NCI-H1092 (cell line): ENCODE results near the gene SBF1.

Experiments
- DNase-seq: peaks from one replicate; lab custom pipeline; 2025; lab: John Stamatoyannopoulos, UW

SBF1 gene

DNA sequence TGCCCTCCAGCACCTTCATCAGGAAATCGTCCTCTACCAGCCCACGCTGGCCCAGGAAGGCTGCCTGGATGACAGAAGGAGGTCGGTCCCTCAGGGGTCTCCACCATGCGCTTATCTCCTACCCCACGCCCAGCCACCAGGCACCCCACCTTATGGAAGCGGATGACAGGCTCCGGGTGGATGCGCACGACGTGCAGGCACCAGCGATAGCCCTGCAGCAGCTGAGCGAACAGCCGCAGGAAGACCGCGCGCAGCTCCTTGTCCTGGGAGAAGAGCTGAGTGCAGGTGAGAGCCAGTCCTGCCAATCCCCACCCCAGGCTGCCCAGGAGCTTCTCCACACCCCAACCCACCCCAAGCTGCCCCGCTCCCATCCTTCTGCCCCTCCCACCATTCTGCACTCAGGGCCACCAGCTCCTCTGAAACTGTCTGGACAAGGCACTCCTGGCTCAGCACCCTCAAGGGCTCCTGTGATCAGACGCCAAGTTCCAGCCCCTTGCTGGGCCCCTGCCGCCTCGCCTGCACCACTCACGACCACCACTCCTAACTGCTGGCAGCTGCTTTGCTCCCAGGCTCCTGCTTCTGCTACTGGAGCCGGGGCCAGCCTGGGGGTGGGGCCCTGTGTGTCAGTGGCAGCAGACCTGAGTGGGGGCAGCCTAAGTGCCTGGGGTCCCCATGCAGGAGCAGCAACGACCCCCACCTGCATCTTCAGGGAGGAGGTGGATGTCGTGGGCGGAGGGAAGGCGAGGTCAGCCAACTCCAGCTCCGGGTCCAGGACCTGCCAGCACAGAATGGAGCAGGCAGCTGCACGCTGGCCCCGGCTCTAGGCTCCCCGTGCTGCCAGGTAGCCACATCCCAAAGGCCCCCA lies 9.5 kb downstream of the SBF1 start:
- no peak for DNase-seq

DNA sequence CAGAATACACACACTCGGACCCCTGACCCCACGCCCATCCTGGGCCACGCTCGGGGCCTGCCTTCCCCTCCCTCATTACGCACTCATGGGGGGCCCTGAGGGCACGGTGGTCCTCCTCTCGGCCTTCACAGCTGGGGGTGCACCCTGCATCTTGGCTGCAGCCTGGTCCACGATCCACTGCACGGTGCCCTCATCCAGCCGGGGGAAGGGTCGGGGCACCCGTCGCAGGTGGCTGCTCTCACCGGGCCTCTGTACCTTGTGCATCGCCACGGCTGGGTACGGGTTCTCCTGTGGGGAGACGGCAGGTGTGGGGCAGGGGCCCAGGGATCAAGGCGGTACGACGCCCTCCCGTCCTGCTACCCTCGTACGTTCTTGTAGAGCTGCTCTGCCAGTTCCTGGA lies 10.4 kb downstream of the SBF1 start:
- no peak for DNase-seq

DNA sequence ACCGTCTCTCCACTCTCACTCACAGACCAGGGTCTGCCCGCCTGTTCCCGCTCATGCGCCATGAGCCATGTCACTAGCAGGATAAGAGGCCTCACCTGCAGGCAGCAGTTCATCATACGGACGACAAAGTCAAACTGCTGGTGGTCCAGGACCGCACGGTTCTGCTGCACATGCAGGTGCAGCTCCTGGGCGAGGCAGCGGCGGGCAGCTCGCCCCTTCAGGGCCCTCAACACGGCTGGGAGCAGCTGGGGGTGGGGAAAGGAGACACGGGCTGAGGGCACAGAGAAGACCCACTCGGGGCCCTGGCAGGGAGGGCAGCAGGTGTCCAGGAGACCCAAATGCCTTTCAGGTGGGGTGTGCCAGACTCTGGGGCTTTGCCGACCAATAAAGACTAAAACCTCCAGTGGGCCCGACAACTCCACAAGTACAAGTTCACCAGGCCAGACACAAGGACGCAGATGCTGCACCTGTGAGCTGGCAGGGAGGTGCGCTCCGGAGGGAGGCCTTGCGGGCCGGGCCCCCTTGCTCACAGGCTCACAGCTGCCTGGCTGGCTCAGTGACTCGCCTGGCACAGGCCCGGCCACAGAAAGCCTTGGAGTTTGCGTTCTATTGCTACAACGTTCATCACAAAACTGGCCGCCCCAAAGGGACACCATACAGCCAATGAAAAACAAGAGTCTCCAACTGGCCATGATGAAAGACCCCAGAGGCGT lies 11.5 kb downstream of the SBF1 start:
- no peak for DNase-seq

DNA sequence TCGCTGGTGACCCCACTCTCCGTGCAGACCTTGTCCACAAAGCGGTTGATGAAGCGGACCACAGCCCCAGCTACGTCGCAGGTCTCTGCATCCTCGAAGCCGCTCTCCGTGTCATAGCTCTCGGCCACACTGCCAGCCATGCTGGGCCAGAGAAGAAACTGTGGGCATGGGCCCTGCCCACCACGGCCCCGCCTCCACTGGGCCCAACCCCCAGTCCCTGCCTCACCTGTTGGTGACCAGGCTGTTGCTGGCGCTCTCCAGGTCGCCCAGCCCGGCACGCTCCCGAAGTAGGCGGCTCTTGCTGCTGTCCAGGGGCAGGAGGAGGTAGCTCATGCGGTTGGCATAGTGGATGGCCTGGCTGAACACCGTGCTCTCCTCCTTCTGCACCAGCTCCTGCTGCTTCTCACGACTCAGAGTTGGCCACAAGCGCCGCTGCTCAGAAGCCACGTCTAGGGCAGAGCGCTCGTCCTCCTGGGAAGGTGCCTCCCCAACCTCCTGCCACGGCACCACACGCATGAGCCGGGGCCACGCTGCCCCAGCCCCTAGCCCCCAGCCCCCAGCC lies 12.8 kb downstream of the SBF1 start:
- DNase-seq: no peak

DNA sequence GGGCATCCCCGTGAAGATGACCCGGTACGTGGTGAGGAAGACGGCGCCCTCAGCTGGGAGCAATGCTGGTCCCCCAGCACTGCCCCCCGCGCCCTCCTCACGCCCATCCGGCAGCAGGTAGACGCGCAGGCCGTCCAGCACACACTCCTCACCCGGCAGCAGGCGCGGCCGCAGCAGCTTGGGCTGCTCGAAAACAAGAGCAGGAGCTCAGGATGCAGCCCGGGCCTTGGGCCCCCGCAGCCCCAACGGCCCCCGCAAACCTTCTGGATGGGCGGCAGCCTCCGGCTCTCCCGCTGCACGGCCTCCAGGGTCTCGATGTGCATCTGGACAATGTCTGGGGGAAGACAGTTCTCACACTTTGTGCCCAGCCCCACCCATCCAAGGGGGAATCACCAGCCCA lies 13.3 kb downstream of the SBF1 start:
- DNase-seq: no peak

DNA sequence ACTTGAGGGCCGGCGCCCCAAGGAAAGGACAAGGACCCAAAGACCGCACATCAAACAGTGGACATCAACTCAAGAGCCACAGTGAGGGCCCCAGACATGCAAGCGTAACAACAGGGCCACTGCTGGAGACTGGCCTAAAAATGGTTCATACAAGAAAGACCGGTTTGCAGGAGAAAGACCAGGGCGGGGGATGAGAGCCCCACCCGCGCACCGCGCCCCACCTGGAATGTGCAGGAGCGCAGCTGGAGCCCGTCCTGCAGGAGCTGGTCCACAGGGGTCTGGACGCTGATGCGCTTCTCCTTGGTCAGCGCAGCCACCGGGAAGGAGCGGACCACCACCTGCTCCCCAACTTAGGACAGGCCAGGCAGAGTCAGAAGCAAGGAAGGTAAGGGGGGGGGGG lies 13.9 kb downstream of the SBF1 start:
- DNase-seq: no peak

DNA sequence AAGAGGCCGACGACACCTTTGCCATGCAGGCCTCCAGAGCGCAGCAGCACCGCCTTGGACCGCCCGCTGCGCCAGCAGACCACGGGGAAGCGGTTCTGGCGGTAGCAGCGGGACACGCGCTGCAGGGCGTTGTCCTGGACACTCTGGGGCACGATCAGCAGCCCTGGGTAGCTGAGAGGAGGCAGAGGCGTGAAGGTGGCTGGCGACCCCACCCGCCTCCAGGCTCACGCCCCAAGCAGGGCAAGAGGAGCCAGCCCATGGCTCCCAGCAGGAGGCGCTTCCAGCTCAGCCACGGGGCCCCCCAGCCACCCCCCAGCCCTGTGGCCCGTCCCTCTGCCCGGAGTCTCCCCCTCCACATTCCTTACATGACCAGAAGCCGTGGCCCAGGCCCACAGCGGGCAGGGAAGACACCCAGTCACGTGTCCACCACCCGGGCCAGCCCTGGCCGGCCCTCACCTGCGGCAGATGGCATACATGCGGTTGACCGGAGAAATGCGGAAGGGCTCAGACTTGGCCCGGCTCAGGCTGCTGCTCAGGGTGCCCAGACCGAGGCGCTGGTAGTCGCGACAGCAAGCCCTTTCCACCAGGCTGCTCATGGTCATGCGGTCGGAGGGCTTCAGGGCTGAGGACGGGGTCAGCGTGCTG lies 15.2 kb downstream of the SBF1 start:
- DNase-seq: no peak

DNA sequence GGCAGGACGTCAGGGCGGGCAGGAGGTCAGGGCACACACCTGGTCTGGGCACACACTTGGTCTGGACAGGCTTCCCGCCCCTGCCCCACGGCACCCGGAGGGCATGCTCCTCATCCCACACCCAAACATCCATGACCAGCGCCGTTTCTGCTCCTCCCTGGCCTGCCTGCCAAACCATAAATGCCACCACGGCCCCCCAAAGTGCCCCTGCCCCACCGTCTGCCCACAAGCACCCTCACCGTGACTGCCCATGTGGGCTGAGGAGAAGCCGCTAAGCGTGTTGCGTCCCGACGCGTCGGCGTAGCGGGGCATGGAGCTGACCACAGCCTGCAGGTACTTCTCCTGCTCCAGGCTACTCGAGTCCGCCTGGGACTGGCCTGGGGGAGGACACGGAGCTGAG lies 15.8 kb downstream of the SBF1 start:
- DNase-seq: no peak

DNA sequence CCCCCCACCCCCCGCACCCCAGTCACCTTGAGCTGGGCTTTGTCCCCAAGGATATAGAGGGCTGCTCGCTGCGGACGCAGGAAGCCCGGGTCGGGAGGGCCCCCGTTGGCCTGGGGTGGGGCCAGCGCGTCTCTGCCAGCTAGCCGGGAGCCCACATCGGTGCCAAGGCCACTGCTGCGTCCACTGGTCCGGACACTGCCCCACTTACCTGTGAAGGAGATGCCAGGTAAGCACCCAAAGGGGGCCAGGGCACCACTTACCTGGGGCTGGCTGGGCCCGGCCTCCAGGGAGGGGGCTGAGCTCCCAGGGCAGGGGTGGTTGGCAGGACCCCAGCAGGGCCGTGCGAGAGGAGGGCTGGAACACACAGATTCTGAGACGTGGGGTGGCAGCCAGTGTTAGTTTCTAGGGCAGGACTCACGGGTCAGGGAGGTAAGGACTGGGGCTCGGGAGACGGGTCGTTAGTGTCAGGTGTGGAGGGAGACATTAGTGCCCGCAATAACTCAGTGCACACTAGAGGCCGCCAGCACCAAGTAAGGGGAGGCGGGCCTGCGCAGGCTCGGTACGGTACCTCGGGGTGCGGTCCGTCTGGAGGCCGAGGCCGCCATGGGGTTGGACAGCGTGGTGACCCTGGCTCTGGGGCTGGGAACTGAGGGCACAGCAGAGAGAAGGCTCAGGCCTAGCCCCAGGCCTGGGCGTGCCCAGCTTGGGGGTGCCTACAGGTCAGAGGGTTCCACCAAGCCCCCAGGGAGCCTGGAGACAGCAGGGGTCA lies 18.2 kb downstream of the SBF1 start:
- DNase-seq: no peak

DNA sequence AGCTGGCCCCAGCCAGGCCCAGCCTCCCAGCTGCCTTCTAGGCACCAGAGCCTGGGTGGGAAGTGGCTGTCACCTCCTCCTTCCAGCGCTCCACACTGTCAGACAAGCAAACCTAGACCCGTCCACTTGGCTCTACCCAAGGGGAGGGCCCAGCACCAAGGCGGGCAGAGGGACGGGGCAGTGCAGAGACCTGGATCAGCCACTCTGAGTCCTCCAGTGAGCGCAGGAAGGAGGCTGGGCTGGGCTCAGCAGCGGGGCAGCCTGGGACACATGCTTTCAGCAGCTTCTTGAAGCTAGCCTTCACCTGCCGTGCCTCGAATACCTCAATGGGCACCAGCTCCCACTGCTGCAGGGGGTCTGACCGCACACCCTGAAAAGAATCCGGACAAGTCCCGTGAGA lies 18.8 kb downstream of the SBF1 start:
- no peak for DNase-seq

DNA sequence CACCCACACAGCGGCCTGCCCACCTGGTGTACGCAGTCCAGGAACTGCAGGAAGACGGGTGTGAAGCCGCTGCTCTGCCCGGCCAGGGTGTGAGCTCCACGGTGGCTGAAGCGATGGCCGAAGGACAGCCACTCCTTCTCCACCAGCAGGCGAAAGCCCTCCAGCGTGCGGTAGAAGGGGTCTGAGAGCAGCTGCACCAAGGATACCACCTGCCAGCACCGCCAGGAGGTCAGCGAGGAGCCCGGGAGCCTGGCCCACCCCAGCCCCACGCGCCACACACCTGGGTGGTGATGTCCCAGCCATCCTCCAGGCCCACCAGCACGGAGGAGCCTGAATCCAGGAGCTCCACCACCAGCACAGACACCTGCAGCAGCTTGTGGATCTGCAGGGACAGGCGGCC lies 19.6 kb downstream of the SBF1 start:
- DNase-seq: no peak

DNA sequence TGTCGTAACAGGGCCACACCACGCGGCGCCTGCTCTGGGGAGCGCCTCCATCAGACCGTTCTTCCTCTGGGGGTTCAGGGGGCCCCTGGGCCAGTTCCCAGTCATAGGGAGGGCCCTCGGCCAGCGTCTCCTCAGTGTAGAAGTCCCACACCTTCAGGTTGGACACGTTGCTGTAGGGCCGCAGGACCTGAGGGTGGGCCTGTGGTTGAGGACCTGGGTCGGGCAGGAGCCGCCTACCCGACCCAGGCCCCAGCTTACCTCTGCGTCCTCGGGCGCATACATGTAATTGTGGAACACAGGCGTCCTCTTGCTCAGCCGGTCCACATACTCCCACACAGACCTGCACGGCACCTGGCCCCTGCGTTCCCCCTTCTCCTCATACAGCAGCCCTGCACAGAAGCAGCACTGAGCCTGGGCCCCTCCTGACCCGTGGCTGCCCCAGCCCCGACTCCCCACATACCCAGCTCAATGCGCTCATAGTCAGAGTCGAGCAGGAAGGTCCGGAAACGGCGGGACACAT lies 20.2 kb downstream of the SBF1 start:
- no peak for DNase-seq

DNA sequence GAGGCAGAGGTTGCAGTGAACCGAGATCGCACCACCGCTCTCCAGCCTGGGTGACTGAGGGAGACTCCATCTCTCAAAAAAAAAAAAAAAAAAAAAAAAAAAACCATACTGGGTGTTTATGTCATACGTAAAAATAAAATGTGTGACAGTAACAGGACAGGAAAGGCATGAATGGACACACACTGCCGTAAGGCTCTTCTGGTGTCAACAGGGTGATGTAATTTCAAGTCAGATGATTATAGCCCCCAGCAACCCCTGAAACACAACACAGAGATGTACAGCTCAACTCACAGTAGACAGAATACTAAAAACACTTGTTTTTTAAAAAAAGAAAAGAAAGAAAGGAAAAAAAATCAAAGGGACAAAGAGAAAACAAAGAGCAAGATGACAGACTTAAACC lies 22.2 kb downstream of the SBF1 start:
- no peak for DNase-seq

DNA sequence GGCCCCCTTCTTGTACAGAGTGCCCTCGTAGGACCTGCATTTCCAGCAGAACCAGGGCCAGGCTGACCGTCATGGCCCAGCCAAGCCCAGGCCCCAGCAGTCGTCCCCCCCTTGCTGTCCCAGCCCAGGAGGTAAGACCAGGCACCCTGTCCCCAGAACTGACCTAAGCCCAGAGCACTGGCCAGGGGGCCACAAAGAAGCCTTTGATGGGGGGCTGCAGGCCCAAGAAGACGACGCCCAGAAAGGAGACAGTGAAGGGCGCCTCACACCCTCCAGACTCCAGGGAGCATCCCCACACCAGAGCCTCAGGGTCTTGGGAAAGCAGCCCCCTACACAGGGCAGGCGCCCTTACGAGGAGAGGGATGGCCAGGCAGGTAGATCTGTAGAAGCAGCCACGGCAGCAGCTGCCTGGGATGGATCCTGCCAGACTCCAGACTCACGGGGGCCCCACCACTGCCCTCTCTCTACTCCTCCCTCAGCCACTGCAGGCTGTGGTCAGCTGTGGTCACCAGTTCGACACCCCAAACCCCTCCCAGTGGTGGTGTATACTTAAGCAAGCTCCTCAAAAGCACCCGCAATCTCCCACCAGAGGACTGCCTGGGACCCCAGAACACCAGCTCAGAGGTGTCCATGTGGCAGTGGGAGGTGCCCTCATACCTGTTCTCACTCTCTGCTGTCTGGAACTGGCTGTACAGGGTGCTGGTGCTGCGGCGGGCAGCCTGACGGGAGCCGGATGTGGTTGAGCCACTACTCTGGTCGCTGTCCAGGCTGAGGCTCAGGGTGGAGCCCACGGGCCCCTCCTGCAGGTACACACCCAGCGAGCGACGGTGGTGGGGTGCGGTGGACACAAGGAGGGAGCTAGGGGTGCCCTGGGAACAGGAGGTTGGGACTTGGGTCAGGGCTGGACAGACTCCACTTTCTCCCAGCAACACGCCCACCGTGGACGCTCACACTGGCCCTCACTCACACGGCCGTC lies 27.0 kb downstream of the SBF1 start:
- no peak for DNase-seq

DNA sequence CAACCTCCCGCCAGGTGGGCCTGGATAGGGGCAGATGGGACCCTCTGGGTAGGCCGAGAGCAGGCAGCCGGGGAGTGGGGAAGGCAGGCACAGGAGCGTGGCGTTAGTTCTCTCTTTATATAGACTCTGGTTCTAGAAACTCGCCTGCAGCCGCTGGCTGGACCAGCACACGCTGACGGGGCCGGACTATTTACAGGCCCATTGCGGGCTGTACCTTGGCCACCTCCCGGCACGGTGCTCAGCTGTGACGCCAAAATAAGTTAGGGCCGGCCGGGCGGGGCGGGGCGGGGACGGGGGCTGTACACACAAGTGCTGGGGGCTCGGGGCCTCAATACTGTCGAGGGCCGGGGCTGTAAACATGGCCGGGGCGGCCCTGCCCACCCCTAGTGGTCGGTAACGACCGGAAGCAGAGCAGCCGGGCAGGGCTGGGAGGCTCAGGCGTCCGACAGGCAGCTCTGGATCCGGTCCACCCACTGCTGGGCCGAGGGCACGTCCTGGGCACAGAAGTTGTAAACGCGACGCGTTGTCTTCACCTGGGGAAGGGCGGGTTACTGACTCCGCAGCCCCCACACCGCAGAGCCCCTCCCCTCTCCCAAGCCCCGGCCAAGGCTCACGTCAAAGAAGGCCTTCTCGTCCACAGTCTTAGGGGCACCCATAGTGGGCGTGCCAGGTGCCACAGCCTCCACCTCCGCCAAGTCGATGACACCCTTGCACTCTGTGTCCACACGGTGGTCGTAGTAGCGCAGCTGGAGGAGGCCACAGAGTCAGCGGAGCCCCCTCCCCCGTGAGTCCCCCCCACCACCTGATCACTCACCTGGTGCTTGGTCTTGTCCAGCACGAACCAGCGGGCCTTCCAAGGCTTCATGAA lies 27.9 kb downstream of the SBF1 start:
- no peak for DNase-seq

DNA sequence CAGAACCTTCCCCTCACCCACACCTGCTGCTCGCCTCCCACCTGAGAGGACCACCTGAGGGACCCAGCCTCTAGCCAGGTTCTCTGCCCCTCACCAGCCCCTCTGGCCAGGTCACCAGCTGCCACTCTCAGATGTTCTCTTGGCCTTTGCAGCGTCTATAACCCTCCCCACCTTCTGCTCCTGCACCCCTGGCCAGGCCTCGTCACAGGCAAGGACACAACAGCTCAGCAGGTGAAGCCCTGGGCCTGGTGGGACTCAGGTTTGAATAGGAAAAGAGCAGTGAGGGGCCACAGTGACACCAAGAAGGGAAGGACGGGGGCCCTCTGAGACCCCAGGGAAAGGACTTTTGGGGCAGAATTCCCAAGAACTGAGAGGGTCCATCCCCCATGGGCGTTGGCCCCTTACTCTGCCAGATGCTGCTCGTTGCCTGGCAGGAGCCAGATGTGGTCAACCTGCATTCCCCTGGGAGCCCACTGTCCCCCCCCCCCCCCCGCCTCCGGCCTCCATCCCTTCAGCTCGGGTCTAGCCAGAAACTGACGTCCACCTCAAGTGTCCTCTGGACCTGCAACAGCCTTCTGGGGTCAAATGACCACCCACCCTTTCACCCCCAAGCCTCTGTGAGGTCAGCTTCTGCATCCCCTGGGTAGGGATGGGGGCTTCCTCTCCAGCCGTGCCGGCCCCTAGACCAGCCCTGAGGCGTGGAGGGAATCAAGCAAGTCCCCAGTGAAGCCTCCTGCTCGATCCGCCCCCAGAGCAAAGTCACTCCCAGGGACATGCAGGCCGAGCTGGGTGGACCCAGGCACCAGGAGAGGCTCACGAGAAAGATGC lies 28.7 kb downstream of the SBF1 start:
- no peak for DNase-seq

DNA sequence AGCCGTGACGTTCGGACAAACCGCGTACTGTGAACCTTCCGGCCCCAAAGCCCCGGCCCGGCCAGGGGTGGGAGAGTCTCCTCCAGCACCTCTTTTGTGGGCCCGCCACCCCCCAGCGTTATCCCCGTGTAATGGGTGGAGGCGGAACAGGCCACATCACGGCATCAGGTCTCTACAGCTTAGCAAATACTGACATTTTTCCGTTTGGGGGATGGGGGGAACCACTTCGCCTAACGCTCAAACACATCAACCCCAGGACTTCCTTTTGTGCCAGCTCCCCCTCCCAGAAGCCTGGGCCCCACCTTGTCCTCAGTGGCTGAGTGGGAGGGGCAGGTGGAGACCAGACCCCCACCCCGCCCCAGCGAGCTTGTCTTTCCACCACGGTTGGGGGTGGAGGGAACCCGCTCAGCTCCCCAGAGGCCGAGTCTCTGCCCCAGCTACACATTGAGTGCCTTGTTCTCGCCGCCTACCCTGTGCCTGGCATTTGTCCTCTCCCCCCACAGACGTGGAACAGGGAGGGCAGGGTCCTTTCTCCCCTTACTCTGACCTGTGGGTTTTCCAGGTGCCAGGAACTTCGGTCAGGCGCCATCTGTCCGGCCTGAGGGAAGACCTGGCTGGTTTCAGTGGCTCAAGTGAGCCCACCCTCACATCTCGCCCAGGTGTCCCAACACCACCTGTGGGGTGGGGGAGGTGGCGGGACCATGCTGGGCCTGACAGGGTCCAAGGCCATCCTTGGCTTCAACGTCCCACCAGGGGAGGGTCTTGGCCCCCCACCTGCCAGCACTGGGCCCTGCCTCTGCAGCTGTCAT lies 29.6 kb downstream of the SBF1 start:
- no peak for DNase-seq

DNA sequence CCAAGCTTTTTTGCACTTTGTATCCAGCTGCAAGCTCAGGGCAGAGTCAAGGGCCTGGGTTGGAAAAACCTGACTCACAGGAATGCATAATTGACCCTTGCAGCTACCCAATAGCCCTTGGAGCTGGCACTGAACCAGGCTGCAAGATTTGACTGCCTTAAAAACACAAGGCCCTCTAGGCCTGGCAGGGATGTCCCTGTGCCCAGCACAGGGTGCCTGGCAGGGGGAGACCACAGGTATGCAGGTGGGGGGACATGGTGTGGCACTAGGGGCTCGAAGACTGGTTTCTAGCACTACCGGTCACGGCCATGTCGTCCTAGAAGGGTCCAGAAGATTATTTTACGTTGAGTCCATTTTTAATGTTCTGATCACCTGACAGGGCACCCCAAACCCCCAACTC lies 30.2 kb downstream of the SBF1 start:
- DNase-seq: no peak
